H1 (cell line): Measurements from ENCODE around the gene BICD1. TPM values are rescaled to one million over a fixed set of nuclear protein-coding genes. Genes with fewer than 3 reads are reported as not detected.

ENCODE experiments used
- CTCF ChIA-PET: fragments of 300-600 bp; sonication (Branson Sonifier 250); formaldehyde crosslinking; loops from one replicate; lab custom pipeline; 2021; ENCODE audit not compliant: partially characterized antibody; lab: Charles Lee
- POLR2A ChIA-PET: fragments of 300-600 bp; sonication (Branson Sonifier 250); formaldehyde crosslinking; loops from one replicate; lab custom pipeline; 2021; ENCODE audit warnings: inconsistent platforms; ENCODE audit not compliant: partially characterized antibody; lab: Charles Lee
- DNase-seq, 2 experiments: peaks; one replicate each; pipeline versions ENCODE4 v3.0.0 to v3.0.0-alpha.2; 2010 to 2022; ENCODE audit warnings: low spot score in 2 of 2, low read depth in 1 of 2, mixed read lengths in 1 of 2
- FAIRE-seq: peaks from 2 replicates; lab custom pipeline; 2011; peaks lifted over from hg19 to GRCh38; lab: Jason Lieb, UNC
- H2AFZ ChIP-seq: 2 replicates; pipeline ENCODE4 v1.8.1; 2012; ENCODE audit warnings: low read length, inconsistent platforms
- H2AK5ac ChIP-seq: 2 replicates; pipeline ENCODE4 v1.6.1; 2013; ENCODE audit warnings: low read depth, low read length
- H2BK120ac ChIP-seq: replicated peaks from 2 replicates; pipeline ENCODE3; 2013; ENCODE audit warnings: low read depth, low read length, inconsistent platforms
- H2BK12ac ChIP-seq: 2 replicates; pipeline ENCODE4 v1.6.1; 2013; ENCODE audit warnings: low read depth, low read length
- H2BK15ac ChIP-seq: 2 replicates; pipeline ENCODE4 v1.6.1; 2013; ENCODE audit warnings: low read length
- H2BK20ac ChIP-seq: 2 replicates; pipeline ENCODE4 v1.6.1; 2013; ENCODE audit warnings: low read length
- H2BK5ac ChIP-seq: 2 replicates; pipeline ENCODE4 v1.6.1; 2013; ENCODE audit warnings: low read depth, low read length
- H3K14ac ChIP-seq: 2 replicates; pipeline ENCODE4 v1.6.1; 2013; ENCODE audit warnings: inconsistent platforms; ENCODE audit not compliant: insufficient read length
- H3K18ac ChIP-seq: 2 replicates; pipeline ENCODE4 v1.6.1; 2013; ENCODE audit warnings: low read length; ENCODE audit errors: extremely low read depth
- H3K23ac ChIP-seq: 2 replicates; pipeline ENCODE4 v1.6.1; 2013; ENCODE audit warnings: inconsistent platforms; ENCODE audit not compliant: insufficient read length
- H3K23me2 ChIP-seq: 2 replicates; pipeline ENCODE4 v1.6.1; 2013; ENCODE audit warnings: low read depth, low read length
- H3K27ac ChIP-seq: 2 replicates; pipeline ENCODE4 v1.6.1; 2011; ENCODE audit warnings: low read depth, low read length, inconsistent platforms
- H3K27me3 ChIP-seq, 4 experiments: replicated peaks in 1 of 4; 1 replicate in 1 of 4; 2 replicates in 3 of 4; pipeline versions ENCODE4 v1.6.1 to v1.8.1; 2011 to 2013; ENCODE audit warnings: low read length in 3 of 4, mild to moderate bottlenecking in 3 of 4, inconsistent platforms in 2 of 4, mixed read lengths in 2 of 4, moderate library complexity in 1 of 4; ENCODE audit not compliant: control insufficient read depth in 3 of 4, insufficient read depth in 3 of 4; ENCODE audit errors: extremely low read depth in 1 of 4
- H3K36me3 ChIP-seq, 4 experiments: 2 replicates each; pipeline versions ENCODE4 v1.6.1 to v1.8.1; 2011 to 2013; ENCODE audit warnings: mild to moderate bottlenecking in 4 of 4, low read length in 3 of 4, moderate library complexity in 2 of 4, control low read depth in 1 of 4, inconsistent platforms in 1 of 4; ENCODE audit not compliant: insufficient read depth in 4 of 4, control insufficient read depth in 2 of 4
- H3K4ac ChIP-seq: replicated peaks from 2 replicates; pipeline ENCODE3; 2013; ENCODE audit warnings: low read length, low read depth, mixed read lengths, inconsistent platforms; ENCODE audit not compliant: insufficient read length
- H3K4me1 ChIP-seq, 4 experiments: replicated peaks in 1 of 4; 1 replicate in 1 of 4; 2 replicates in 3 of 4; pipeline versions ENCODE4 v1.6.1 to v1.8.1; 2011 to 2013; ENCODE audit warnings: low read length in 3 of 4, inconsistent platforms in 2 of 4, mixed read lengths in 1 of 4; ENCODE audit not compliant: insufficient read depth in 4 of 4, control insufficient read depth in 3 of 4
- H3K4me2 ChIP-seq, 2 experiments: 2 replicates each; pipeline versions ENCODE4 v1.6.1 to v1.8.1; 2011 to 2013; ENCODE audit warnings: low read depth in 2 of 2, low read length in 2 of 2, control low read depth in 1 of 2, inconsistent platforms in 1 of 2, mild to moderate bottlenecking in 1 of 2; ENCODE audit not compliant: insufficient read depth in 1 of 2
- H3K4me3 ChIP-seq, 4 experiments: fragments of 200-600, 300-600 bp in 1 of 4; sonication (generic), shearing (Covaris generic), sonication (Bioruptor Twin) in 1 of 4; 2 replicates each; pipeline versions ENCODE4 v1.5.1 to v1.8.1; 2011 to 2016; ENCODE audit warnings: low read length in 4 of 4, low read depth in 3 of 4, control low read depth in 2 of 4, inconsistent platforms in 2 of 4, mild to moderate bottlenecking in 2 of 4, mixed read lengths in 1 of 4, moderate library complexity in 1 of 4; ENCODE audit not compliant: insufficient read depth in 2 of 4; ENCODE audit errors: extremely low read depth in 1 of 4
- H3K56ac ChIP-seq: replicated peaks from 2 replicates; pipeline ENCODE3; 2013; ENCODE audit warnings: low read depth, mild to moderate bottlenecking, mixed read lengths, low read length, inconsistent platforms; ENCODE audit not compliant: insufficient read length
- H3K79me1 ChIP-seq: 2 replicates; pipeline ENCODE4 v1.6.1; 2013; ENCODE audit warnings: low read depth, low read length, control low read depth
- H3K79me2 ChIP-seq, 2 experiments: 2 replicates each; pipeline versions ENCODE4 v1.6.1 to v1.8.1; 2012 to 2013; ENCODE audit warnings: low read length in 2 of 2, mild to moderate bottlenecking in 2 of 2, inconsistent platforms in 1 of 2; ENCODE audit not compliant: insufficient read depth in 2 of 2, control insufficient read depth in 1 of 2
- H3K9ac ChIP-seq, 4 experiments: replicated peaks in 1 of 4; 1 replicate in 1 of 4; 2 replicates in 3 of 4; pipeline versions ENCODE4 v1.6.1 to v1.8.1; 2011 to 2013; ENCODE audit warnings: low read depth in 3 of 4, low read length in 3 of 4, control low read depth in 2 of 4, mild to moderate bottlenecking in 2 of 4, moderate library complexity in 2 of 4, inconsistent platforms in 1 of 4; ENCODE audit errors: extremely low read depth in 1 of 4
- H3K9me3 ChIP-seq, 2 experiments: 2 replicates each; pipeline versions ENCODE4 v1.6.1 to v1.8.1; 2012 to 2013; ENCODE audit warnings: mild to moderate bottlenecking in 2 of 2, moderate library complexity in 2 of 2, control low read depth in 1 of 2, inconsistent platforms in 1 of 2, low read depth in 1 of 2, low read length in 1 of 2, mixed read lengths in 1 of 2; ENCODE audit not compliant: insufficient read depth in 2 of 2
- H4K20me1 ChIP-seq, 2 experiments: replicated peaks in 1 of 2; 2 replicates each; pipeline versions ENCODE3 to v1.8.1; 2011 to 2013; ENCODE audit warnings: inconsistent platforms in 2 of 2, low read length in 2 of 2, mild to moderate bottlenecking in 1 of 2; ENCODE audit not compliant: insufficient read depth in 2 of 2, control insufficient read depth in 1 of 2
- H4K5ac ChIP-seq: 2 replicates; pipeline ENCODE4 v1.6.1; 2013; ENCODE audit warnings: low read length, low read depth, mixed read lengths, inconsistent platforms; ENCODE audit not compliant: insufficient read length
- H4K8ac ChIP-seq: 2 replicates; pipeline ENCODE4 v1.8.0; 2013; ENCODE audit warnings: mild to moderate bottlenecking, moderate library complexity, low read length, inconsistent platforms; ENCODE audit not compliant: insufficient read depth; ENCODE audit errors: extremely low read depth
- H4K91ac ChIP-seq: replicated peaks from 2 replicates; pipeline ENCODE3; 2013; ENCODE audit warnings: low read length, mixed read lengths, inconsistent platforms; ENCODE audit not compliant: insufficient read length
- ASH2L ChIP-seq: fragments of 200-600, 300-600 bp; sonication (generic); IDR thresholded peaks from one replicate; pipeline ENCODE4 v1.7.1; 2017; ENCODE audit warnings: low read length
- CHD1 ChIP-seq: IDR thresholded peaks from 2 replicates; pipeline ENCODE4 v1.6.1; 2012; ENCODE audit warnings: low read depth, low read length, improper control_type of control experiment
- CHD2 ChIP-seq: IDR thresholded peaks from 2 replicates; pipeline ENCODE4 v1.6.1; 2012; ENCODE audit warnings: low read length, improper control_type of control experiment
- EGR1 ChIP-seq: IDR thresholded peaks from 2 replicates; pipeline ENCODE4 v1.6.1; 2011; ENCODE audit warnings: low read depth, low read length, borderline replicate concordance
- HDAC2 ChIP-seq, 2 experiments: fragments of 300-600 bp in 1 of 2; sonication (generic) in 1 of 2; IDR thresholded peaks; 2 replicates each; pipeline ENCODE4 v1.6.1; 2011 to 2012; ENCODE audit warnings: low read depth in 2 of 2, low read length in 2 of 2, mild to moderate bottlenecking in 2 of 2, moderate library complexity in 2 of 2, borderline replicate concordance in 1 of 2, inconsistent platforms in 1 of 2
- SAP30 ChIP-seq: fragments of 300-600 bp; sonication (generic); IDR thresholded peaks from 2 replicates; pipeline ENCODE4 v1.7.1; 2012; ENCODE audit warnings: low read length, moderate library complexity, mild to moderate bottlenecking, inconsistent platforms; ENCODE audit not compliant: insufficient read depth, insufficient replicate concordance
- SP2 ChIP-seq: IDR thresholded peaks from 2 replicates; pipeline ENCODE4 v1.6.1; 2012; ENCODE audit warnings: mild to moderate bottlenecking, low read length, inconsistent platforms
- ZNF274 ChIP-seq: IDR thresholded peaks from 2 replicates; pipeline ENCODE4 v1.7.0; 2012; ENCODE audit warnings: low read length, borderline replicate concordance; ENCODE audit errors: extremely low read depth
- WGBS, 2 experiments: shearing (Covaris generic) in 1 of 2; methylation state at CpG; one replicate each; pipeline versions ENCODE4 v1.1.6 to v1.1.7; 2013 to 2015; ENCODE audit warnings: low lambda C conversion rate in 2 of 2, mixed read lengths in 2 of 2, inconsistent platforms in 1 of 2, low coverage in 1 of 2, missing lambda C conversion rate in 1 of 2; ENCODE audit not compliant: insufficient replicate concordance in 2 of 2, insufficient coverage in 1 of 2, insufficient read length in 1 of 2; ENCODE audit errors: extremely low coverage in 1 of 2, missing lambda C conversion rate in 1 of 2; 5-methylcytosine and 5-hydroxymethylcytosine counted together
- polyA plus RNA-seq, 7 experiments: library from polyadenylated mRNA; depleted of rRNA in 3 of 7; stranded (reverse) in 5 of 7; unstranded in 2 of 7; fragments of >200 nt in 5 of 7; fragments of 200-250 nt in 2 of 7; gene quantifications; 1 replicate in 5 of 7; 2 replicates in 1 of 7; 4 replicates in 1 of 7; pipeline versions ENCODE4 v1.2.1 to v1.2.3, GENCODE V29; 2011 to 2013; ENCODE audit warnings: missing spikeins in 2 of 7, mixed read lengths in 2 of 7
- total RNA-seq: library from RNA; stranded (reverse); fragmentation: NEBNext Ultra II Directional; extraction: Animal tissue kit (Norgen Biotek cat#: 25700); gene quantifications from 2 replicates; pipeline ENCODE4 v1.2.1, GENCODE V29; 2021

The BICD1 gene
- total and polyA plus RNA-seq, 2 of the 8 experiments (the other 6 are each of a cell fraction or from before 2014, with no cell fraction given) = 34.1 to 58.4 TPM

DNA sequence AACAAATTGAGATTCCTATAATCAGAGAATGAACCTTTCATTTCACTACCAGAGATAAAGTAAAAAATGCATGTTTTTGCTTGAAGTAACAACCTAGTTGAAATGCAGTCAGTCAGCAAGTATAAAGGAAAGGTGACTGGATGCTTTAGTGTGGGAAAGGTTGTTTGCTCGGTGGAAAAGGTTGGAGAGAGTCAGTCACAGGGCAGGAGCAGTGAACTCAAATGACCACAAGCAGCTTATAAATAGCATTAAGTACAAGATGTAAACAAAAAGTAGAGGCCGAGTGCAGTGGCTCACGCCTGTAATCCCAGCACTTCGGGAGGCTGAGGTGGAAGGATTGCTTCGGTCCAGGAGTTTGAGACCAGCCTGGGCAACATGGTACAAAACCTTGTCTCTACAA, 194.6 kb downstream of the BICD1 start:
- H3K9ac ChIP-seq = no peak overlapping the region
- no peak overlapping the region for H2BK20ac ChIP-seq
- CTCF ChIA-PET = interaction anchor here (0.8 to 3.3 kb wide), 8 partner anchors 11 to 648 kb away, joined by 3 to 13 read pairs (median 3); no protein-coding TSS in a partner anchor
- H2BK120ac ChIP-seq = no peak overlapping the region
- peaks cover 0 to 1% of the 10 kb centered on the region in 2 experiments for H4K20me1 ChIP-seq
- H3K27me3 ChIP-seq = no peaks in the 10 kb centered on the region
- TF ChIP-seq EGR1 (no peak), CHD1 (no peak), ZNF274 (no peak), ASH2L (no peak), SP2 (no peak), HDAC2 (IDR thresholded peaks at IDR 0.05; ENCODE audit: borderline replicate concordance in 1 of 2, low read depth in 2 of 2, low read length in 2 of 2) (no peak), SAP30 (no peak), CHD2 (no peak)
- POLR2A ChIA-PET = no interaction called here
- H3K23ac ChIP-seq = no peak overlapping the region
- DNase-seq (no peak), FAIRE-seq (no peak)
- H2BK5ac ChIP-seq = no peak overlapping the region
- H3K9me3 ChIP-seq = no peaks in the 10 kb centered on the region
- H2AK5ac ChIP-seq = no peak overlapping the region
- H4K5ac ChIP-seq = no peak overlapping the region
- H2BK12ac ChIP-seq = no peak overlapping the region
- no peak overlapping the region for H3K4ac ChIP-seq
- H3K79me1 ChIP-seq = peaks cover 2% of the 10 kb centered on the region; the same call in 1 of the 2 replicates
- no peak overlapping the region for H2BK15ac ChIP-seq
- no peaks in the 10 kb centered on the region for H3K23me2 ChIP-seq
- H3K56ac ChIP-seq = no peak overlapping the region
- no peak overlapping the region for H3K4me3 ChIP-seq
- H3K18ac ChIP-seq = no peak overlapping the region
- no peak overlapping the region for H2AFZ ChIP-seq
- no peak overlapping the region for H4K91ac ChIP-seq
- H3K27ac ChIP-seq = no peak overlapping the region
- no peak overlapping the region for H3K14ac ChIP-seq
- no peak overlapping the region for H4K8ac ChIP-seq
- WGBS, 2 experiments = 96% methylated on average over 5 of the region's 5 CpGs; no CpG with 5 or more reads in 1 of the 2 experiments
- H3K36me3 ChIP-seq = peaks cover 2 to 9% (median 6%) of the 10 kb centered on the region in 4 experiments; a peak in 6 of 8 replicates
- H3K79me2 ChIP-seq = no peaks in the 10 kb centered on the region; a peak in 1 of 4 replicates
- no peak overlapping the region for H3K4me2 ChIP-seq
- no peaks in the 10 kb centered on the region for H3K4me1 ChIP-seq
